ENCODE data around the gene MAP1LC3B2.

GRCh38 chr12:116565963-116566362 lies 6.8 kb downstream of the MAP1LC3B2 start:
- TF ChIP-seq ZFP3 (CRISPR knock-in tag; IDR thresholded peaks at IDR 0.05) (no peak), POU6F1 (CRISPR knock-in tag; IDR thresholded peaks at IDR 0.05; ENCODE audit: borderline replicate concordance, low read depth) (no peak), PATZ1 (CRISPR knock-in tag; IDR thresholded peaks at IDR 0.05; ENCODE audit: borderline replicate concordance) (no peak), ESRRG (CRISPR knock-in tag; IDR thresholded peaks at IDR 0.05) (no peak), ZFP30 (CRISPR knock-in tag; IDR thresholded peaks at IDR 0.05) (no peak), OSR1 (CRISPR knock-in tag; IDR thresholded peaks at IDR 0.05) (no peak)
- TF ChIP-seq, protein P1, sequence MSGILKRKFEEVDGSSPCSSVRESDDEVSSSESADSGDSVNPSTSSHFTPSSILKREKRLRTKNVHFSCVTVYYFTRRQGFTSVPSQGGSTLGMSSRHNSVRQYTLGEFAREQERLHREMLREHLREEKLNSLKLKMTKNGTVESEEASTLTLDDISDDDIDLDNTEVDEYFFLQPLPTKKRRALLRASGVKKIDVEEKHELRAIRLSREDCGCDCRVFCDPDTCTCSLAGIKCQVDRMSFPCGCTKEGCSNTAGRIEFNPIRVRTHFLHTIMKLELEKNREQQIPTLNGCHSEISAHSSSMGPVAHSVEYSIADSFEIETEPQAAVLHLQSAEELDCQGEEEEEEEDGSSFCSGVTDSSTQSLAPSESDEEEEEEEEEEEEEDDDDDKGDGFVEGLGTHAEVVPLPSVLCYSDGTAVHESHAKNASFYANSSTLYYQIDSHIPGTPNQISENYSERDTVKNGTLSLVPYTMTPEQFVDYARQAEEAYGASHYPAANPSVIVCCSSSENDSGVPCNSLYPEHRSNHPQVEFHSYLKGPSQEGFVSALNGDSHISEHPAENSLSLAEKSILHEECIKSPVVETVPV (CRISPR knock-in tag; IDR thresholded peaks at IDR 0.05) = no peak
